PFSK-1 (cell line): ENCODE measurements around the gene CNTN5.

Experiments used
- FOXP2 ChIP-seq: optimal IDR thresholded peaks from 2 replicates; pipeline ENCODE3; 2011; ENCODE audit warnings: borderline replicate concordance, control low read depth, inconsistent platforms; ENCODE audit not compliant: insufficient read depth; ENCODE audit errors: extremely low read length, extremely low read depth
- POLR2AphosphoS5 ChIP-seq: IDR thresholded peaks from 2 replicates; pipeline ENCODE4 v1.6.1; 2012; ENCODE audit warnings: low read depth, mild to moderate bottlenecking, control low read depth, low read length, moderate library complexity
- REST ChIP-seq, 2 experiments: IDR thresholded peaks; 2 replicates each; pipeline versions ENCODE4 v1.6.1 to v1.8.0; 2011 to 2012; ENCODE audit warnings: low read depth in 2 of 2, low read length in 2 of 2, control low read depth in 1 of 2, inconsistent platforms in 1 of 2, mild to moderate bottlenecking in 1 of 2, moderate library complexity in 1 of 2; ENCODE audit not compliant: insufficient read depth in 1 of 2
- SIN3A ChIP-seq: IDR thresholded peaks from 2 replicates; pipeline ENCODE4 v1.6.1; 2012; ENCODE audit warnings: mild to moderate bottlenecking, low read length, moderate library complexity, borderline replicate concordance; ENCODE audit not compliant: insufficient read depth
- TAF1 ChIP-seq: IDR thresholded peaks from 2 replicates; pipeline ENCODE4 v1.6.1; 2012; ENCODE audit warnings: low read length, control low read depth, borderline replicate concordance; ENCODE audit not compliant: insufficient read depth

The CNTN5 gene

GRCh38 chr11:100214791-100215190, 1194.0 kb downstream of the CNTN5 start:
- TF ChIP-seq POLR2AphosphoS5, result no peak
- TF ChIP-seq REST (IDR thresholded peaks at IDR 0.05; ENCODE audit: insufficient read depth in 1 of 2, low read depth in 2 of 2, low read length in 2 of 2), result no peak
- TF ChIP-seq TAF1, result no peak
- TF ChIP-seq SIN3A, result no peak
- TF ChIP-seq FOXP2, result no peak

- TF ChIP-seq POLR2AphosphoS5 (no peak), SIN3A (no peak), REST (IDR thresholded peaks at IDR 0.05; ENCODE audit: insufficient read depth in 1 of 2, low read depth in 2 of 2, low read length in 2 of 2) (no peak)
Observed at GRCh38 chr11:100220801-100221200, 1200.1 kb downstream of the CNTN5 start.

GRCh38 chr11:100221791-100222190, 1201.0 kb downstream of the CNTN5 start:
- TF ChIP-seq SIN3A (no peak), POLR2AphosphoS5 (no peak), FOXP2 (no peak), TAF1 (no peak)

- TF ChIP-seq FOXP2, result no peak
- TF ChIP-seq POLR2AphosphoS5, result no peak
- TF ChIP-seq SIN3A, result no peak
- no peak for TF ChIP-seq REST (IDR thresholded peaks at IDR 0.05; ENCODE audit: insufficient read depth in 1 of 2, low read depth in 2 of 2, low read length in 2 of 2)
- TF ChIP-seq TAF1, result no peak
Observed at GRCh38 chr11:100224541-100225034, 1203.8 kb downstream of the CNTN5 start.

- no peak for TF ChIP-seq FOXP2
- no peak for TF ChIP-seq POLR2AphosphoS5
- TF ChIP-seq REST (IDR thresholded peaks at IDR 0.05; ENCODE audit: insufficient read depth in 1 of 2, low read depth in 2 of 2, low read length in 2 of 2), result no peak
- no peak for TF ChIP-seq SIN3A
- TF ChIP-seq TAF1, result no peak
Observed at GRCh38 chr11:100229086-100229485, 1208.3 kb downstream of the CNTN5 start.
